Activated naive CD8-positive, alpha-beta T cell treated with anti-CD3 and anti-CD28 coated beads, Interleukin-2, amount 50 U/mL, for 24 hours (primary cell): ENCODE measurements around the gene NOM1.
"Not testable (repeated sequence)": the region's sequence is repeated elsewhere in the genome, so short reads cannot be mapped to it uniquely, and the experiment has no call there.

ENCODE experiments used
- ATAC-seq: fragments of 150-1000 bp; cut with Tn5 transposase; one replicate; pipeline ENCODE4 v1.10.0; 2021
- DNase-seq: peaks from one replicate; pipeline ENCODE4 v3.0.0; 2021
- H3K27ac Mint-ChIP-seq: one replicate; pipeline ENCODE4 v1.8.0; 2021; ENCODE audit warnings: mild to moderate bottlenecking, mixed read lengths
- H3K27me3 Mint-ChIP-seq: one replicate; pipeline ENCODE4 v1.8.0; 2021; ENCODE audit warnings: mixed read lengths
- H3K36me3 Mint-ChIP-seq: one replicate; pipeline ENCODE4 v1.8.0; 2021; ENCODE audit warnings: low read depth, mixed read lengths
- H3K4me1 Mint-ChIP-seq: one replicate; pipeline ENCODE4 v1.8.0; 2021; ENCODE audit warnings: mixed read lengths
- H3K4me3 Mint-ChIP-seq: one replicate; pipeline ENCODE4 v1.8.0; 2021; ENCODE audit warnings: mild to moderate bottlenecking, moderate library complexity, mixed read lengths
- H3K9me3 Mint-ChIP-seq: one replicate; pipeline ENCODE4 v1.8.0; 2021; ENCODE audit warnings: mixed read lengths

Gene NOM1

GRCh38 chr7:156928406-156928747, 21.1 kb upstream of the NOM1 start:
- Mint-ChIP-seq H3K4me1 (peaks cover 26% of the 10 kb centered on the region), H3K4me3 (no peak overlapping the region), H3K27me3 (peaks cover 31% of the 10 kb centered on the region), H3K27ac (no peak overlapping the region), H3K36me3 (no peaks in the 10 kb centered on the region), H3K9me3 (no peaks in the 10 kb centered on the region)
- no peak for ATAC-seq
- DNase-seq = no peak

DNA sequence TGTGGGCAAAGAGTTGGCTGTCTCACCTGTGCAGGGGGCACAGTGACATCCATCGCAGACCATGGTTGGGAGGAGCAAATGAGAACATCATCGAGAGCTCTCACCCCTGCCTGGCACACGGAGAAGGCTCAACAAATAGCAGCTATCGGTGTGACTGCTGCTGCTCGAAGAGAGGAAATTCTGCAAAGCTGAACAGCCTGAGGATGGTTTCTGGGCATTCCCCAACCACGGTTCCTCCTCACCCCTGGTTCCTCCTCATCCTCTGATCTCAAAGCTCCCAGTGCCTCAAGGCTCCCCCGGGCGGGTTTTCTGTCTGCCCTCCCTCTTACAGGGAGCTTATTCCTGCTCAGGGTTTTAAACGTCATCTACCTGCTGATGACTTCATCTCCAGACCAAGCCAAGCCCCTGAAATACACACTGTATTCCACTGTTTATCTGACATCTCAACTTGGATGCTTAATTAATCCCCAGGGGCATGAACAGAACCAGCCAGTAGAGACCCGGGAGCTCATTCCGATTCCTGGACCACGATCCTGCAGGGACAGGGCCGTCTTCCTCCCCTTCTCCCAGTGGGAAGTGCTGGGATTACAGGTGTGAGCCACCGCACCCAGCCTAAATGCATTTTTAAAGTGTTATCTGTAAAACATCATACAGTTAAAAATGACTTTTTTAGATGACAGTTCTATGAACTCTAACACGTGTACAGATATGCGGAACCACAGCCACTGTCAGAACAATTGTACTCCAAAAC, 19.5 kb upstream of the NOM1 start:
- H3K9me3 Mint-ChIP-seq = no peaks in the 10 kb centered on the region
- H3K27me3 Mint-ChIP-seq = peaks cover 22% of the 10 kb centered on the region
- ATAC-seq = peak; percentile 80
- no peak overlapping the region for H3K4me3 Mint-ChIP-seq
- no peaks in the 10 kb centered on the region for H3K36me3 Mint-ChIP-seq
- no peak for DNase-seq
- H3K4me1 Mint-ChIP-seq = peaks cover 17% of the 10 kb centered on the region
- no peak overlapping the region for H3K27ac Mint-ChIP-seq

DNA sequence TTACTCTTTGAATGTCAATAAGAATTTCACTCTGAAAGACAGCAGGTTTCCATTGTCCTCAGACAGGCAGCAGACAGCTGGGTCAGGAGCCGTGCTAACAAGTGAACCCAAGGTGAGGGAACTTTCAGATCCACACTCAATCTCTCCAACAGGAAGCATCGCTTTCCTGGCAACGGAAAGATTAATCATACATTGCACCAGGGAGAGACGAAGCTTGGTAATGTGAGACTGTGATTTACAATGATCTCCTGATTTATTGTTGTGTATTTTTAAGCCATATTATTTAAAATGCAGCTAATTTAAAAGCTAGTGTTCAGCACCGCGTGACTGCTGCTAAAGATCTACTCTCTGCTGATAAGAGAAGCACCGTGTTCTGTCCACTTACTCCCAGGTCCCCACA, 17.5 kb upstream of the NOM1 start:
- Mint-ChIP-seq H3K36me3 (no peaks in the 10 kb centered on the region), H3K27me3 (peaks cover 23% of the 10 kb centered on the region), H3K4me1 (peaks cover 17% of the 10 kb centered on the region), H3K4me3 (no peak overlapping the region), H3K27ac (no peak overlapping the region), H3K9me3 (no peaks in the 10 kb centered on the region)
- ATAC-seq = no peak
- DNase-seq = no peak

DNA sequence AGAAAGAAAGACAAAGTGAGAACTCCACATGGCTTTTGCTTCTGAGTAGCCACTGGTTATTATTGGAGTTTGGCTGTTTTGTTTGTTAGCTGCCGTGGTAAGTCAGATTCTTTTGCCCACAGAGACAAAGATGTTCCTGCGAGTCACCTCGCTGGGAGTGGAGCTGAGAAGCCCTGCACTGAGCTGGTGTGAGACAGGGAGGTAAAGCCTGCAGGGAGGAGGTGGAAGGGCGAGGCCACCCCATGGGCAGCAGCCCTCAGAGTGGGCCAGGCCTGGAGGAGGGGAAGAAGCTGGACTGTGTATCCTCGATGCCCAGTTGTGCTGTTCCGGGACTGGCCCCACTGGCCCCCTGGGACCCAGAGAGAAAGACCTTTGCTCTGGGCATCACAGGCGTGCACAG, 14.3 kb upstream of the NOM1 start:
- peaks cover 5% of the 10 kb centered on the region for H3K4me1 Mint-ChIP-seq
- H3K4me3 Mint-ChIP-seq = no peak overlapping the region
- ATAC-seq (no peak), DNase-seq (no peak)
- H3K36me3 Mint-ChIP-seq = no peaks in the 10 kb centered on the region
- no peaks in the 10 kb centered on the region for H3K9me3 Mint-ChIP-seq
- H3K27ac Mint-ChIP-seq = no peak overlapping the region
- H3K27me3 Mint-ChIP-seq = peaks cover 13% of the 10 kb centered on the region

DNA sequence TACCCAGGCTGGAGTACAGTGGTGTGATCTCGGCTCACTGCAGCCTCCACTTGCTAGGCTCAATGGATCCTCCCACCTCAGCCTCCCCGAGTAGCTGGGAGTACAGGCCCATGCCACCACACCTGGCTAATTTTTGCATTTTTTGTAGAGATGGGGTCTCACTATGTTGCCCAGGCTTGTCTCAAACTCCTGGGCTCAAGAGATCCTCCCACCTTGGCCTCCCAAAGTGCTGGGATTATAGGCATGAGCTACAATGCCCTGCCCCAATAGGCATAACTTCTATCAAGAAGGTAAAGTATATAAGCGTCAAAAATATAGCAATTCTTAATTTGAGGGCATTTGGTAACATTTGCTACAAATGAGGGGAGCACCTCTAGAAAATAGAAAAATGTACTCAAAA, 12.7 kb upstream of the NOM1 start:
- ATAC-seq, H3K36me3 Mint-ChIP-seq, H3K4me1 Mint-ChIP-seq, H3K4me3 Mint-ChIP-seq, H3K9me3 Mint-ChIP-seq, H3K27ac Mint-ChIP-seq, DNase-seq: not testable (repeated sequence)
- H3K27me3 Mint-ChIP-seq = peaks cover 11% of the 10 kb centered on the region

DNA sequence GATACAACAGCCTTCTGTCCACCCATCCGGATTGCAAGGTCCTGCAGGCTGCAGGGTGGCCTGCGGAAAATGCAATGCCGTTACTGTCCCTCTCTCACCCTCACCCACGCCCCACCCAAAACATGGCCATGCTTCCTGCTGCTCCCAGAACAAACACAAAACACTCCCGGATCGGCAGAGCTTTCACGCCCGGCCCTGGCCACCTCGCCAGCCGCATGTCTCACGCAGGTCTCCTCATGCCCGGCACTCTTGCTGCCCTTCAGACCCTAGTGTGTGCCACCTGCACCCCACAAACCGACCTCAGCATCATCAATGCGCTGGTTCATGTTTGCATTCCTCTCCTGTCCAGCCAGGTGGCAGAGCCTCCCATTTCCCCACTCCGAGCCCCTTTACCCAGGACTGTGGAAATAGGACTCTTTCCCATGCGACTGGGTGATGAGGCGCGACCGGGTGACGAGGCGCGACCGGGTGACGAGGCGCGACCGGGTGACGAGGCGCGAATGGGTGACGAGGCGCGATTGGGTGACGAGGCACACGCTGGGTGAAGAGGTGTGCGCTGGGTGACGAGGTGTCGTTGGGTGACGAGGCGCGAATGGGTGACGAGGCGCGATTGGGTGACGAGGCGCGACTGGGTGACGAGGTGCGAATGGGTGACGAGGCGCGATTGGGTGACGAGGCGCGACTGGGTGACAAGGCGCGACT, 8.9 kb upstream of the NOM1 start:
- no peak for ATAC-seq
- peaks cover 3% of the 10 kb centered on the region for H3K4me1 Mint-ChIP-seq
- DNase-seq = no peak
- peaks cover 34% of the 10 kb centered on the region for H3K27me3 Mint-ChIP-seq
- H3K27ac Mint-ChIP-seq = no peak overlapping the region
- no peaks in the 10 kb centered on the region for H3K9me3 Mint-ChIP-seq
- no peak overlapping the region for H3K4me3 Mint-ChIP-seq
- H3K36me3 Mint-ChIP-seq = no peaks in the 10 kb centered on the region

- no peak for ATAC-seq
- Mint-ChIP-seq H3K9me3 (no peaks in the 10 kb centered on the region), H3K4me3 (no peak overlapping the region)
Measured at GRCh38 chr7:156941393-156942182, 7.9 kb upstream of the NOM1 start.

GRCh38 chr7:156942708-156943090, 6.8 kb upstream of the NOM1 start:
- H3K4me1 Mint-ChIP-seq = peaks cover 3% of the 10 kb centered on the region
- no peaks in the 10 kb centered on the region for H3K9me3 Mint-ChIP-seq
- H3K27me3 Mint-ChIP-seq = peaks cover 50% of the 10 kb centered on the region
- ATAC-seq = peak; percentile 72
- no peak for DNase-seq
- H3K36me3 Mint-ChIP-seq = no peaks in the 10 kb centered on the region
- no peak overlapping the region for H3K4me3 Mint-ChIP-seq
- H3K27ac Mint-ChIP-seq = no peak overlapping the region

More at GRCh38 chr7:156941393-156942182, 7.9 kb upstream of the NOM1 start:
- H3K36me3 Mint-ChIP-seq = no peaks in the 10 kb centered on the region
- H3K27ac Mint-ChIP-seq = no peak overlapping the region
- no peak for DNase-seq
- peaks cover 3% of the 10 kb centered on the region for H3K4me1 Mint-ChIP-seq
- peaks cover 41% of the 10 kb centered on the region for H3K27me3 Mint-ChIP-seq

GRCh38 chr7:156943091-156944041, 6.1 kb upstream of the NOM1 start:
- peak; percentile 42 for ATAC-seq
- Mint-ChIP-seq H3K36me3 (no peaks in the 10 kb centered on the region), H3K27me3 (peaks cover 48% of the 10 kb centered on the region), H3K9me3 (no peaks in the 10 kb centered on the region), H3K4me3 (peak overlapping the region; percentile 44), H3K27ac (no peak overlapping the region), H3K4me1 (peaks cover 3% of the 10 kb centered on the region)
- no peak for DNase-seq

GRCh38 chr7:156944876-156945275, 4.6 kb upstream of the NOM1 start:
- no peaks in the 10 kb centered on the region for H3K36me3 Mint-ChIP-seq
- no peak overlapping the region for H3K4me3 Mint-ChIP-seq
- no peak overlapping the region for H3K27ac Mint-ChIP-seq
- H3K4me1 Mint-ChIP-seq = peaks cover 3% of the 10 kb centered on the region
- H3K9me3 Mint-ChIP-seq = no peaks in the 10 kb centered on the region
- ATAC-seq (no peak), DNase-seq (no peak)
- peaks cover 48% of the 10 kb centered on the region for H3K27me3 Mint-ChIP-seq

DNA sequence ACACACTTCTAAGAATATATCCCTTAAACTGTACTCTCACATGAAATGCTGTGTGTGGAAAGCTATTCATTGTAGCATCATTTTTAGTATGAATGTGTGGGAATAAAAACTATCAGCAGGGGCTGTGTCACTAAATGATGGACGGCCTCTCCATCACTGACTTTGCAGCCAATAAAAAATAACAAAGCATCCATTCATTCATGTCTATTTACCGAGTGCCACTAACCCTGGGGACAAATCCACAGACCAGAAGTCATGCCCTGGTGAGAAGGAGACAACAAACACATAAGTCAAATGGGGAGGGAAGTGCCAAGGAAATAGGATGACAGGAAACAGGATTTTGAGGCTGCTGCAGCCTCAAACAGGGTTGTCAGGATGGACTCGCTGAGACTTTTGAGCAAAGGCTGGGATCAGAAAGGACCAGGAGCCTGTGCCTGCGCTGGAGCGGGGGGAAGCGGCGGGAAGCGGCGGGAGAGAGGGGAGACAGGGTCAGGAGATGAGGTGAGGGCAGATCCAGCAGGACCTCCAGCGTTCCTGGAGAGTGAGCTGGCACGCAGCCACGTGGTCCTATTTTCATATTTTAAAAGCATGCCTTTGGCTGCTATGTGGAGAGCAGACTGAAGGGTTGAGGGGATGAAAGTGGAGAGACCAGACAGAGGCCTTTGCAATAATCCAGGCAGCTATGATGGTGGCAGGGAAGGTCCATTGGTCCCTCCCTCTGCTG, 2.2 kb upstream of the NOM1 start:
- Mint-ChIP-seq H3K4me3 (peak overlapping the region; percentile 25), H3K27me3 (peaks cover 45% of the 10 kb centered on the region), H3K4me1 (peaks cover 15% of the 10 kb centered on the region), H3K9me3 (no peaks in the 10 kb centered on the region), H3K36me3 (peaks cover 15% of the 10 kb centered on the region), H3K27ac (no peak overlapping the region)
- DNase-seq (no peak), ATAC-seq (no peak)

GRCh38 chr7:156948361-156948760, 1.2 kb upstream of the NOM1 start:
- Mint-ChIP-seq H3K4me1 (peaks cover 23% of the 10 kb centered on the region), H3K4me3 (peak overlapping the region; percentile 92), H3K36me3 (peaks cover 22% of the 10 kb centered on the region), H3K9me3 (no peaks in the 10 kb centered on the region), H3K27me3 (peaks cover 37% of the 10 kb centered on the region), H3K27ac (no peak overlapping the region)
- ATAC-seq (no peak), DNase-seq (no peak)

- peaks cover 17% of the 10 kb centered on the region for H3K27me3 Mint-ChIP-seq
Measured at GRCh38 chr7:156950381-156950858, 908 bp downstream of the NOM1 start.

More at GRCh38 chr7:156950381-156950858, 908 bp downstream of the NOM1 start:
- Mint-ChIP-seq H3K36me3 (peaks cover 41% of the 10 kb centered on the region), H3K27ac (peak overlapping the region; percentile 76), H3K4me1 (peaks cover 31% of the 10 kb centered on the region), H3K9me3 (no peaks in the 10 kb centered on the region), H3K4me3 (peak overlapping the region; percentile 92)
- no peak for ATAC-seq
- DNase-seq = no peak
